DMS 273 (cell line): ENCODE results near the gene PFKP.

Experiments
- DNase-seq: peaks from one replicate; lab custom pipeline; 2025; ENCODE audit not compliant: unreplicated experiment; lab: John Stamatoyannopoulos, UW

PFKP gene

DNA sequence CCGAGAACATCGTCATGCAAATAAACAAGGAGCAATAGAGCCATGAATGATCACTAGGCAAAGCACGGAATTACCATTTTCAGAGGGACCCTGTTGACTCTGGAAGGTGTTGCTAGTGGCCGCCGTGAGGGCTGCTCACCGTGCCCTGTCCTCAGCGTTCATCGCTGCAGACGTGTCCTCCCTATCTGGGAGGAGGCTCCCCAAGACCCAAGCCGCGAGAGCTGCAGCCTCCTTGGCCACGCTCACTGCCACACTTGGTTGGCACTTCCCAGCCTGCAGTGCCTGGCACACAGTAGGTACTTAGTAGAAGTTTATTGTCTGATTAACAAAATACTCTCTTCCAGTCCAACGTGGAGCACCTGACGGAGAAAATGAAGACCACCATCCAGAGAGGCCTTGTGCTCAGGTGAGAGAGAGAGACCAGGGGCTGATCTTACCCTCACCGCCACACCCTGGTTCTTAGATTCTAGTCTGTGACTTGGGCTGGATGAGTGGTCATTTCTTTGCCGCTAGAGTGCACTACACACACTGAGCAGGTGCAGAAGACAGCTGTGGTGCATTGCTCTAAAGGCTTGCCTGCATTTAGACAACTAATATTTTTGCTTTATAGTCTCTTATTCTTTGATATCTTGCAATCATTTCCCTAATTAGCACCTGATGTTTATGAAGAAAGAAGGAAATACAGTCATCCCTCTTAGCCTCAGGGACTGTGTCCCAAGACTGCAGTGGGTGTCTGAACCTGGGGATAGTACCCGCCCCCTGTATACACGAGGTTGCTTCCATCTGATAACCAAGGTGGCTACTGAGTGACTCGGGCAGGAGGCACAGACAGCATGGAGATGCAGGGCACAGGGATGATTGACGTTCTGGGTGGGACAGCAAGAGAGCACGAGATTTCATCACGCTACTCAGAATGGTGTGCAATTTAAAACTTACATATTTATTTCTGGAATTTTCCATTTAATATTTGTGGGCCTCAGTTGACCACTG lies 65.0 kb downstream of the PFKP start:
- DNase-seq = no peak

DNA sequence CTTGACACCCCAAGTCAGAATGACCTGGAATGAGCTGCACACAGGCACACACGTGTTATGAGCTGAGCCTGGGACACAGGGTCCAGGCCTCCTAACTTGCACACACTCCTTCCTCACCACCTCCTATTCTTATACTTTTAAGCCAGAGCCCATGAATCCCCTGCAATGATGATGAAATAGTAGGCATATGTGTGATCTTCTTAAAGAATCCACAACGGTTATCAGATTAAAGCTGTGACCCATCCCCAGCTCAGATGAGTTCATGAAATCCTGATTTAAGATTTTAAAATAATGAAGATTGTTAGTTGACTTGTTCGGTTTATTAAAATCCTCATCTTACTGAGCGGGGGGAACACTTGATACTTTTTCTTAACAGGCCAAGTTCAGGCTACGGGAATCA lies 66.6 kb downstream of the PFKP start:
- DNase-seq = no peak

DNA sequence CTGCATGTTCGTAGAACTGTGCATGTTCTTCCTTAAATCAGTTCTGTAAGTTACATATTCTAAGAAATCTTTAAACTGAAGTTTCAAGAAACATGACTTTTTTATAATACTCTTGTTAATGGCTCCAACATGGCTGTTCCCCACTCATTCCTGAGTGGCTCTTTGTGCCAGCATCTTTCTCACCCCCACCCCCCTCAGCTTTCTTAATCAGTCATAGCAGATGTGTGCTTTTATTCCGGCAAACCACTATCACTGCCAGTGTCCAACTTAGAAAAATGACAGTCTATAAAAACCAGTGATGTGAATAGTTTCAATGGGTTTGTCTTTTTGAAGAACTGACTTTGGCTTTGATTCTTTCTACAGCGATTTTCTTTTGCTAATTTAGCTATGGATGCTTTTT lies 67.7 kb downstream of the PFKP start:
- no peak for DNase-seq

DNA sequence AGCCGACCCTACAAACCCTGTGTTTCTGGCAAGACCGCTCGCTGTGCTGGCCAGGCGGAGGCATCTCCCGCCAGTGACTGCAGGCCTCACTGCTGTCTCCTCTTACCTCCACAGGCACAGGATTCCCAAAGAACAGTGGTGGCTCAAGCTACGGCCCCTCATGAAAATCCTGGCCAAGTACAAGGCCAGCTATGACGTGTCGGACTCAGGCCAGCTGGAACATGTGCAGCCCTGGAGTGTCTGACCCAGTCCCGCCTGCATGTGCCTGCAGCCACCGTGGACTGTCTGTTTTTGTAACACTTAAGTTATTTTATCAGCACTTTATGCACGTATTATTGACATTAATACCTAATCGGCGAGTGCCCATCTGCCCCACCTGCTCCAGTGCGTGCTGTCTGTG lies 69.0 kb downstream of the PFKP start:
- no peak for DNase-seq

DNA sequence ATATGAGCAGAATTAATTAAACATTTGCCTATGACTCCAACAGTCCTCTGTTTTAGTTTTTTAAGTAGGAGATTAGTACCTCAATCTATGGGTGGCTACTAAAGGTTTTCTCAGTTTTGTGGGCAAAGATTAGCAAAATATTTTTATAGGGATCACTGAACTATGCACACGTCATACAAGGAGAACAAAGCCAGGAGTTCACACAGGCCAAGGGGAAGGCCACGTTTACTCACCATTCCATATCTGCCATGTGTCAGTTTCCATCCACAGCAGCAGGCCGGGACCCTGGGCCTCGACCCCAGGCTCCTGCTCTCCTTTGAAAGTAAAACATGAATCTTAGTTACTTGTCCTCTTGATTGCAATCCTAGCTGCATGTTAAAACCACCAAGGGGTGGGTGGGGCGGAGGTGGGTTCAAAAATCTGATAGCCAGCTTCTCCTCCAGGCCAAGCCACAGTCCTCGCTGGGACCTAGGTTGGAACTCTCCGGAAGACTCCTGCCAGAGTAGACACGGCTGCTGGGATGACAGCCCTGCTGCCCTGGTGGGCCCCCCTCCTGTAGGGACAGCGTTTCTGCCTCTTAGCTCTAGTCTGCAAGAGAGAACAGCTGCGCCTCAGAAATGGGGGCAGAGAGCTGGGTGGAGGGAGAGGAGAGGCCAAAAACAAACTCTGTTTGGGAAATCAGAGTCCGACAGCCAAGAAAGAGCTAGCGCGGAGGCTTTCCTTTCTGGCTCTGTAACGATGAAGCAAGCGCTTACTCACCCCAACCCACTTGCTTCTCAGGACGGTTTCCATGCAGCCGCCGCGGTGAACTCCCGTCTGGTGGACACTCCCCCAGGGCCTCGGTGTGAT lies 69.6 kb downstream of the PFKP start:
- no peak for DNase-seq

DNA sequence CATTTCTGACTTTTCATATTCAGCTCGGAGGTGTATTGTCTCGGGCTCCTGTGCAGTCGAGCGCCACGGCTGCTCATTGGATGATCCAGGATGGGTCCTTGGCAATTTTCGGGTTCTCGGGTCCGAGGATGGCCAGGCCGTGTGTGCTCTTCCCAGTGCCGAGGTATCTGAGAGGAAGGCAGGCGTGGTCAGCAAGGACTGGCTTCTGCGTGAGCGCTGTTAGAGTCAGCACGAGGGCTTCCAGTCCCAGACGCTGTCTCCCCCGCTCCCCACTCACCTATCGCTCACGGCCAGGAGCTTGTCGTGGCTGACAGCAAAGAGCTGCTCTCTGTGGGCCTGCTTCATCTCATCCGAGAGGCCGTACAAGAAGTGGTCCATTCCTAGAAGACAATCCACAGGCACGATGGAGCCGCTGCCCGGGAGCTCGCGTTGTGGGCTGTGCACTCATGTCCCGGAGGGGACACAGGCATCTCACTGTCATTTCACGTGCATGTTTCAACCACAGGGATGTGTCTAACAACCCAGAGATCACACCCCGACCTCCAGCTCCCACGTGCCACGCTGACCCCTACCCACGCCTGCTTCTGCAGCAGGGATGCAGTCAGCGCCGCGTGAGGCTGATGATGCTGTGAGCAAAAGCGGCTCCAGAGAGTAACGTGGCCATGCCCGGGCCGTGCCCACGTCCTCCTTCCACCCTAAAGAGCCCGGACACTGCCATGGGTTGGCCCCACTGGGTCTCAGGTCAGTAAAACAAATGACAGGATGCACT lies 70.8 kb downstream of the PFKP start:
- no peak for DNase-seq

DNA sequence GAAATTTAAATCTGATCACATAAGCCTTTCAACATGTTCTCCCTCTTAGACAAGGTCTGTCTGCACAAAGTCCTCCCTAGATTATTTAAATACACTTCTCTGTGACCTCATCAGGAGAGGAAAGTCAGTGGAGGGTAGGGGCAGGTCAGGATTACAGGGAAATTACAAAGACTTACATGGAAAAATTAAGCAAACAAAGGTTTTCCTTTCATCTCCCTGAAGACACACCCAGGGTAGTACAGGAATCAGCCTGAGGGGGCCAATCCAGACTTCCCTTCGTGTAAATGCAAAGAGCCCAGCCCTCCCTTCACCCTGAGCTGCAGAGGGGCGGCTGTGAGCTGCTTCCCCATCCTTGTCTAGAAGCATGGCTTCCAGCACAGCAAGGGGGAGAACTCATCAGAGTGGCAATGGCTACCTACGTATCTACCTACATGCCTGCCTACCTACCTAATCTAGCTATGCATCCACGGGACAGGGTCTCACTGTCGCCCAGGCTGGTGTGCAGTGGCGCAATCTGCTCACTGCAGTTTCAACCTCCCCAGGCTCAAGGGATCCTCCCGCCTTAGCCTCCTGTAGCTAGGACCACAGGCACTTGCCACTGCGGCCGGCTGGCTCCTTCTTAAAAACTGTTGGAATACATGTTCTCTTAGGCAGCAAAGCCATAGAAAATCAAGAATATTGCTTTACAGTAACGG lies 72.0 kb downstream of the PFKP start:
- DNase-seq = no peak

DNA sequence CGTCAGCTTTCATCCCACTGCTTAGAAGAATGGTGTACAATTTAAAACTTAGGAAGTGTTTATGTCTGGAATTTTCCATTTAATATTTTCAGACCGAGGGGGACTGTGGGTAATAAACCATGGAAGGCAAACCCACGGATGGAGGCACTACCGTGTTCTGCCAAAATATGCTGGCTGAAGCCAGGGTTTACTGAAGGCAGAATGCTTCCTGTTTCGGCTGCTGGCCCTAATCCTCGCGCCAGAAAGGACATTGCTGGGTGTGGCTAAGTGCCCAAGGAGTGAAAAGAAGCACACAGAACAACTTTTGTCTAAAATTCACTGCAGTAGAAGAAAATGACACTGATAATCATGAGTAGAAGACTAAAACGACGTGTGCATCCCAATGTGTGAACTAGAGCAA lies 72.9 kb downstream of the PFKP start:
- no peak for DNase-seq

DNA sequence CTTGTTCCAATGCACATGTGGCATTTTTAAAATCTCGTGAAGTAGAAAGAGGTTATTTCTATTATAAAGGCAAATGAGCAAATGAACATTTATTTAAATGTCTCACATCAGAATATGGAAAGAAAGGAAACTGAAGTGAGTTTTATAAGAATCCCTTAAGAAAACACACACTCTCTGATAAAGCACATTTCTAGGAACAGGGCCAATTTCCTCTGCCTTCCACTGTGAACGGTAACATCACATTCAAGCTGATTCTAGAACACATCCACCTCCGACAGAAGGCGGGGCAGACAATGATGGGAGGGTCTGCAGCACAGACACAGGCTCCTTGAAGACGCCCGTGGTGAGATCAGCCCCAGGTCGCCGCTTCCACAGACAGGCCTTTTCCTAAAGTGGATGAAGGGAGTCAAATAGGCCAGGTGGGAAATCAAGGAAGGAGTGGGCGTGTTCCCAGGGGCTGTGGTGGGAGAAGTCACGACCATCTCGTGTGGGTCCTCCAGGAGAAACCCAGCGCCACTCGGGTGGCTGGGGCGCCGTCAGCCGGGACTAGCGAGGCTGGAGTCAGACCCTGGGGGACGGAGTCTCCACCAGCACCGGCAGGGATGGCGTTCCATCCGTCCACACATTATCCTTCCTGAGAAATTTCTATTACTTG lies 74.1 kb downstream of the PFKP start:
- DNase-seq = no peak

DNA sequence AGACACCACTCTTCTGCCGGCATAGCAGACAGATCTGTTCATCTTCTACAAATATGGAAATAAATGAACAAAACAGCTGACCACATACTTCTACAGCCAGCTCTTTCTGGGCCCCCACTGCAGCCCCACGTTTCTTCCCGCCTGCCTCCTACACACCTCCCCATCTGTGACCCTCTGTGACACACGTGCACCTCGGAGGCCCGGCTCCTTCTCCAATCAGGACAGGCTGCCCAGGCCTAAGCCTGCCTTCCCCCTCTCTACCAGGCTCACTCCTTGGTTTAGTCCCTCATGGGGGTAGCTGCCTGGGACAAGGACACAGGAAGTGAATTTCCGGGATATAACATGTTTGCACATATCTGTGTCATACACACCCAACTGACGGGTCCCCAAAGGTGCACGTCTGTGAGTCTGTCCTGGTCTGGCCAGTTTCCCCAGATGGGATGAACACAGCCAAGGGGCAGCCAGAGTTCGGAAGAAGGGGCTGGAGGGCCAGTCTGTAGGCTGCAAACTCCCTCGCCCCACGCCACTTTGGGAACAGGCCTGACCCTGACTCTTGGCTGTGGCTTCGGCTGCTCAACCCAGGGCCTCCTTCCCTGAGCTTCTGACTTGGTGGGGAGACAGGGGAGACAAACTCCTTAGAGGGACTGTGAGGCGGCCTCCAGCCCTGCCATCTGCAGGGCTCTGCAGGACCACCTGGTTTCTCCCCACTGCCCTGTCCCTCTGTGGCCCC lies 75.0 kb downstream of the PFKP start:
- DNase-seq = no peak

DNA sequence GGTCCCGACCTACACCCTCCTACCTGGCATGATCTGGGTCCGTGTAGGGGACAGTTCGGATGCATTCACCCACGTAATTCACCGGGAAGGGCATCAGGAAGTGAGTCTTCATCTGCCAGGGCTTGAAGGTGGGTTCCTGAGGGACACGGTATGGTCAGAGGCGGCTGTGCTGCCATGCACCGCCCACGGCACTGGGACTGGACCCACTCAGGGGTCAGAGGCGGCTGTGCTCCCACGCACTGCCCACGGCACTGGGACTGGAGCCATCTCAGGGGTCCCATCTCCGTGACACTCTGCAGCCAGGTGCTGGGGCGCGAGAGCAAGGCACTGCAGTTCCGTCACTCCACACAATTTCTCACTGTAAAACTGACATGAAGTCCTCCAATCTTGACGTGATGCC lies 76.0 kb downstream of the PFKP start:
- DNase-seq = no peak

DNA sequence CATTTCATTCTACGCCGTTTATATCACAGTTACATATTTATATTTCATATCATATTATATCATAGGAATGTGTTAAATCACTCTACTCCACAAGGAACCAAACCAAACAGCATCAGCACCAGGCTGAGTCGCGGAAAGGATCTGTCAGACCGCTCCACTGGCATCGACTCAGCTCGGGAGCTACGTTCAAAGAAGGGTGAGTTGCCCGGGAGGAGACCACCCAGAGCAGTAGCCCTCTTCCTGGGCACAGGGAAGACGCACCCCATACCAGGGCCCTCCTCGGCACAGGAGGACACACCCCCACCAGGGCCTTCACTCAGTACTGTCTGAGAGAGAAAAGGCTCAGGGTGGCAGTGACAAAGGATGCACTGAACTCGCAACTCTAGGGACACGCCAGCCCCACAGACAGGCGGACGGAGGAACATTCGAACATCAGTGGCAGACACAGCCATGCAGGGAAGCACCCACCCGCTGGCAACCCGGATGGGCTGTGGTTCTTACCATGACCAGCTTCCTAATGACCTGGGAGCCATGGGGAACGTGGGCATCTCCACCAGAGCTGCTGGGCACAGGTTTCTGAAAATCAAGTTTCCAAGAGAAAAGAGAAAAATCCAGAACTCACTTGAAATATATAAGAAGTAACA lies 76.6 kb downstream of the PFKP start:
- no peak for DNase-seq

DNA sequence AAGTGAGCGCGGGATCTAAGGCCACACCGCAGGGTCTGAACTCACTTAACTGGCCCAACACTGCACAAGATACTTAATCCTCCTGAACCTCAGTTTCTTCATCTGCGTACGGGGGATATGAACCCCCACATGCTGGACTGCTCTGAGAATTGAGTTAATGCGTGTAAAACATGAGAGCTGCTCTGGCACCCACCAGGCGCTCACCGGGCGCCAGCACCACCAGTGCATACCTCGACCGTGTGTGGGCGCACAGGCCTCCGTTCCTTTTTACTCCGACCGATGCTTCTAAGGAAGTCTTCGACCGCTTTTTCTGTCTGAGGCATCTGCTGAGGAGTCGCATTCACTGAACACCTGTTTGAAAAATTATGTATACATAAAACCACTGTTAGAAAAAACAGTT lies 78.0 kb downstream of the PFKP start:
- no peak for DNase-seq

DNA sequence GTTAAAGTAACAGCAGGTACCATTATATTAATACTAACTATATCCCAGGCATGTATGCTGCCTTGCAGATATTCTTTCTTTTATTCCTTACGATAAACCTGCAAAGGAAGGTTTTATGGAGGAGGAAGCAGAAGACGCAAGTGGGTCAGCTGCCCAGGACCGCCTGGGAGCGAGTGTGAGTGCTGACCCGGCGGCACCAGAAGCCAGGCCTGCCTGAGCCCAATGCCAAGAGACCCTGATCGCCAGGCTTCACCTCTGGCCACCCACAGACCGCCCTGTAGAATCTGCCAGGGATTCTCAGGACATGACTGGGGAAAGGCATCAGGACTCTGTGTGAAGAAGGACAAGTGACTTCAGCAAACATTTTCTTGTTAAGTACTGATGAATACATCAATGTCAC lies 78.9 kb downstream of the PFKP start:
- no peak for DNase-seq

DNA sequence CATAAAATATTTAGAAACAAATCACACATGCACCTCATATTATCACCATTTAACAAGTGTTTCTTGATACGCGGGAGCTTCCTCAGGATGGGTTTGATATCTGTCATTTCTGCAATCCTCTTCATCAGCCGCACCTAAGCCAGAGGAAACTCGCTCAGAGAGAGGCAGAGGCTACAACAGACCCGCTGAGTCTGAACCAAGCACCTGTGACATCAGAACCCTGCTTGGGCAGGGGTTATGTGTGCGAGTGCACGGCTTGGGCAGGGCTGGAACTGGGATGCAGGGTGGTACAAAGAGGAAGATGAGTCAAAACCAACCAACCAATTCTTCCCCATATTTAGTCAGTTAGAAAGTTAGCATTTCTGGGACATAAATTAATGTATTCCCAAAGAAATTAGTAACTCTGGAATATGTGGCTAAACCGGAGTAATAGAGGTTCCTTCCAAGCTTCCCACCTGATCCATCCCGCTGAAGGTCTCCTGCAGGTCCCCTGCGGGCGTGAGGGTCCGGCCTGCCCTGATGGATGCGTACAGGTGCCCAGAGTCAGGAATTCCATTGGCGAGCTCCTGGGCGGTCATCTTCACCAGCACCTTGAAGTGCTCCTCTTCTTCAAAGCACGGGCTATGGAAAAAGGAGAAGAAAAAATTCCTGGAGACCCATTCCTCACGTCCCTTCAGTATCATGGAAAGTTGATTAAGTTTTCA lies 79.9 kb downstream of the PFKP start:
- DNase-seq = no peak

DNA sequence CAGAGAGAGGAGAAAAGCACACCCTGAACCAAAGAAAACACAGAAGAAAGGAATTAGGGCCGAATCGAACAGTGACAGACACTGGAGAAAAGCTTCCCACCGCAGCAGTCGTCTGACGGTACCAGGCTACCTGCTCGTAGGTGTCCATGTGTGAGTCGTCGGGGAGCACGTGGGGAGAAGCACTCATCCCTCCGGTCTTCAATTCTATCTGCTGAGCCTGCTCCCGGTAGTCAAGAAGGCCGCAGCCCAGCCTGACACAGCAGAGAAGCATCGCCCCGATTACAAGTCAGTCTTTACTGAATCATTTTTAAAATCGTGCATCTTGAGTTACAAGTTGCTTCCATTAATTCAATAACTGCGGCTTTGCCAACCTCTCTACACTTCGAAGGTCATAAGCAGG lies 80.7 kb downstream of the PFKP start:
- DNase-seq = no peak

DNA sequence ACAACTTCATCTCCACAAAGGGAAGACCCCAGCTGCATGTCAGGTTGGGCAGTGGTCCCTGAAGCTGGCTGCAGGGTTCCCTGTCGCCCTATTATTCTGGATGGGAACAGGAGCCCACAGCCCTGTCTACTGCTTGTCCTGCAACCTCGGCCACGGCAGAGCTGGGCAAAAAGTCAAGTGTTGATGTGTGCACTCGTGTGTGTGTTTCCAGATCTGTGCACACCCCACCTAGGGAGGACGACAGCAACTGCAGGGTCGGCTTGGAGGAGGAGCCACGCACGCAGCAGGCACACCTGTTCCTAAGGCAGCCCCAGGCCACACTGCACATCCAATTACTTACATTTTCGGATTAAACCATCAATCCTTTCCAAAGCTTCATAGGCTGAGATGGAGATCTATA lies 81.6 kb downstream of the PFKP start:
- DNase-seq = no peak

DNA sequence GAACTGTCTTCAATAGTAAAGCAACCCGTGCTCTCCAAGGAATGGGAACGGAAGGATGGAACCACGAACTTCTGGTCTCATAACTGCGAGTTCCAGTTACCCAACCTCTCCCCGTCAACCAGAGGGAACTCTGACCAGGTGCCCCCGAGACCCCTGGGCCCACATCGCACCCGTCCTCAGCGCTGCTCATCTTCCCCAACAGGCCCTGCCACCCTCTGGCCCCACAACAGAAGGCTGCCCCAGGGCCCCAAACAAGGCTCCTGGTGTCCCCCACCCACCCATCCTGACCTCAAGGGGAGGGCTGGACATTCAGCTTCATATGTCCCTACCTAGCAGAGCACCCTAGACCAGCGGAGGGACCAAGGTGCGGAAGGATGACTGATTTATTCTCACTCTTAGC lies 82.6 kb downstream of the PFKP start:
- no peak for DNase-seq
